ENCODE results near the gene NCOA7.
A peak's percentile ranks its signal among the peaks of the same experiment; 100 is the strongest.

NCOA7 gene

DNA sequence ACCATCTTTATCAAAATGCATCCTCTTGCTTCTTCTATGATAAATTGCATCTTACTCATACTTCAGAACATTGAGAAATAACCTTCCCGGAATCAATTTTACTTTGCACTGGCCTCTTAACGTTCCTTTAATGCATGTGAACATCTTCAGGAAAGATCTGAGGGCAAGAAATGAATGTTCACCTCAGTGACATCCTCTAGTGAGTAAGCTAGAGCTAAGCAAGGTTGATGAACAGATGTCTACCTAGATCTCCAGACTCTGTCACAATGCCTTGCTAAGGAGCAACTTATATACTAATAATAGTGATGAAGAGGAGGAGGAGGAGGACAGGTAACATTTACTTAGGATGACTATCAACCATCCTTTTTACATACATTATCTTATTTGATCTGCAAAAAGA lies 149.0 kb downstream of the NCOA7 start:
- peaks cover 0 to 10% (median 1%) of the 10 kb centered on the region in 4 donors for H3K4me1 ChIP-seq
- DNase-seq = no peak
- no peak for TF ChIP-seq CTCF (IDR thresholded peaks at IDR 0.05)
- H3K36me3 ChIP-seq = no peaks in the 10 kb centered on the region
- intact Hi-C loops (cut with DNase I; ENCODE audit: low total_unique reads) = no loop called here
- H3K4me3 ChIP-seq = no peak overlapping the region
- H3K27me3 ChIP-seq = no peaks in the 10 kb centered on the region
- H3K9me3 ChIP-seq = no peaks in the 10 kb centered on the region
- H3K27ac ChIP-seq = no peak overlapping the region

DNA sequence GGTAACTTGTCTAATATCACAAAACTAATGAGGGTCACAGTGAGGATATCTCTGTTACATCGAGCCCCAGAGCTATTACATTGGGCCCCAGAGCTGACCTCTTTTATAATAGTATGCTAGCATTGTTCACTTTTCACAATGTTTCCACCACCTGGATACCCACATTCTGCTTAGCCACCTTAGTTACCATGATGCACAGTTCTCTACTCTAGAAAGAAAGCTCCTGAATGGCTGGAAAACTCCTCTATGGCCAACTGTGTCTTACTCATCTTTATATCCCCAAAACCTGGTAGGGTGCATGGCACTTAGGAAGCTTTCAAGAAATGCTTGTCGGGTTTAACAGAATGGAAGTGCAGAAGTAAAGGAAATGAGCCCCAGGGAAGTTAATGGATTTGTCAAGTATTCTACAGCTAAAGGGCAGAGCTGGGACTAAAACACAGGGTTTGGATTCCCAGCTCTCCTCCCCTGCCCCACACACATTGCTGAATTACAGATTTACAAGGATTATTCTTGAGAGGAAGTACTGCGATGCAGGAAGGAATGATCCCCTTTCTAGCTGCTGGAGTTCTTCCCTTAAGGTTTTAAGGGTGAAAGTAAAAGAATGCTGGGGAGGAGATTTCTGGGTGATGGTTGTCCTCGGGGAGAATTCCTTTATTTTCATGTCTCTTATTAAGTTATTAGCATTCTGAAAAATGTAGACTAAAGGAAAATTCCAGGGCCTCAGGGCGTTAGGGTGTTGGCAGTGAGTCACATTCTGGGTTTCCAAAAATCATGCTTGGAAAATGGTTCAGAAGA lies 149.7 kb downstream of the NCOA7 start:
- Histone ChIP-seq H3K4me3 (no peak overlapping the region), H3K4me1 (peaks cover 0 to 17% (median 6%) of the 10 kb centered on the region in 4 donors), H3K27ac (peak overlapping the region in 1 of 2 donors; percentile 24), H3K36me3 (no peaks in the 10 kb centered on the region), H3K27me3 (no peaks in the 10 kb centered on the region), H3K9me3 (no peaks in the 10 kb centered on the region)
- intact Hi-C loops (cut with DNase I; ENCODE audit: low total_unique reads) = no loop called here
- DNase-seq = no peak
- TF ChIP-seq CTCF (IDR thresholded peaks at IDR 0.05) = no peak

- H3K27ac ChIP-seq = no peak overlapping the region
- H3K27me3 ChIP-seq = no peaks in the 10 kb centered on the region
- TF ChIP-seq CTCF (IDR thresholded peaks at IDR 0.05) = no peak
- H3K9me3 ChIP-seq = no peaks in the 10 kb centered on the region
- DNase-seq = no peak
- intact Hi-C loops (cut with DNase I; ENCODE audit: low total_unique reads) = no loop called here
- H3K36me3 ChIP-seq = no peaks in the 10 kb centered on the region
- peaks cover 6 to 41% (median 15%) of the 10 kb centered on the region in 4 donors for H3K4me1 ChIP-seq
- H3K4me3 ChIP-seq = no peak overlapping the region
Measured at GRCh38 chr6:125942672-125943527, 152.1 kb downstream of the NCOA7 start.

GRCh38 chr6:125943528-125944433 lies 153.0 kb downstream of the NCOA7 start:
- H3K4me3 ChIP-seq = no peak overlapping the region
- peaks cover 6 to 43% (median 15%) of the 10 kb centered on the region in 4 donors for H3K4me1 ChIP-seq
- no peak for DNase-seq
- no peaks in the 10 kb centered on the region for H3K9me3 ChIP-seq
- H3K27ac ChIP-seq = peak overlapping the region; percentile 49 to 67
- no peaks in the 10 kb centered on the region for H3K27me3 ChIP-seq
- H3K36me3 ChIP-seq = no peaks in the 10 kb centered on the region
- TF ChIP-seq CTCF (IDR thresholded peaks at IDR 0.05) = no peak
- intact Hi-C loops (cut with DNase I; ENCODE audit: low total_unique reads) = no loop called here

DNA sequence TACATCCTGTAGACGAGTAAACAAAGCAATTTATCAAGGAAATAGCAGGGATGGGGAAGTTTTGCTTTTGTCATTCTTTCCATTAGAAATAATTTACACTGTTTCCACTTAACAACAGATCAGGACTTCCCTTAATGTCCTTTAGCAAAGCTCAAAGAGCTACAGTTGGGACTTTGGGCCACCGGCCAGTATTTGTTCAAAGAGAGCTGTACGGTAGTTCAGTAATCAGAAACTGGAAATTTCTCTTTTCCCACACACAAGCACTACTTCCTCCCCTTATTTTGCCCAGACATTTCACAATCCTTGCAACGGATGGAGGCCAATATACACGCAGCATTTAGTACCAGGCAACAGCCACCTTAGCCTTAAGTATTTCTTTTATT lies 153.7 kb downstream of the NCOA7 start:
- no peak for TF ChIP-seq CTCF (IDR thresholded peaks at IDR 0.05)
- no peaks in the 10 kb centered on the region for H3K9me3 ChIP-seq
- H3K4me1 ChIP-seq = peaks cover 6 to 43% (median 15%) of the 10 kb centered on the region in 4 donors
- H3K4me3 ChIP-seq = no peak overlapping the region
- peak; percentile 77 to 79 for DNase-seq
- no peaks in the 10 kb centered on the region for H3K27me3 ChIP-seq
- peak overlapping the region; percentile 49 to 67 for H3K27ac ChIP-seq
- intact Hi-C loops (cut with DNase I; ENCODE audit: low total_unique reads) = no loop called here
- H3K36me3 ChIP-seq = no peaks in the 10 kb centered on the region

Measured in tibial artery (tissue), 4 donors.